SU-DHL-6 (cell line): ENCODE results near the gene CADM2.
"Not testable (repeated sequence)": the region's sequence is repeated elsewhere in the genome, so short reads cannot be mapped to it uniquely, and the experiment has no call there.

Experiments
- H2AFZ ChIP-seq: fragments of 200-600 bp; sonication (generic); 2 replicates; pipeline ENCODE4 v1.6.1; 2014; ENCODE audit warnings: low read depth, mild to moderate bottlenecking, moderate library complexity, mixed read lengths, antibody characterized with exemption, low read length; ENCODE audit not compliant: severe bottlenecking
- H3F3A ChIP-seq: fragments of 200-600 bp; shearing (Covaris generic); 2 replicates; pipeline ENCODE4 v1.6.0; 2016; ENCODE audit warnings: antibody characterized with exemption, mild to moderate bottlenecking; ENCODE audit not compliant: insufficient read depth
- H3K27ac ChIP-seq: fragments of 200-600 bp; sonication (generic); 2 replicates; pipeline ENCODE4 v1.5.1; 2016; ENCODE audit warnings: low read depth, mild to moderate bottlenecking, low read length, moderate library complexity, mixed read lengths
- H3K27me3 ChIP-seq: fragments of 200-600 bp; sonication (generic), shearing (Covaris generic); 2 replicates; pipeline ENCODE4 v1.6.0; 2014; ENCODE audit warnings: mild to moderate bottlenecking, low read length
- H3K36me3 ChIP-seq: fragments of 200-600 bp; sonication (generic); 2 replicates; pipeline ENCODE4 v1.6.1; 2014; ENCODE audit warnings: mild to moderate bottlenecking, low read length, mixed read lengths
- H3K4me2 ChIP-seq: fragments of 300-600, 200-600 bp; shearing (Covaris generic), sonication (generic); 2 replicates; pipeline ENCODE4 v1.6.0; 2014; ENCODE audit warnings: low read length, low read depth, mild to moderate bottlenecking; ENCODE audit not compliant: poor library complexity, severe bottlenecking
- H3K4me3 ChIP-seq: fragments of 200-600 bp; sonication (generic); 2 replicates; pipeline ENCODE4 v1.5.1; 2014; ENCODE audit warnings: antibody characterized with exemption, low read length, mild to moderate bottlenecking, mixed read lengths; ENCODE audit not compliant: insufficient read depth, poor library complexity, severe bottlenecking
- H3K79me2 ChIP-seq: fragments of 200-600 bp; sonication (generic); 2 replicates; pipeline ENCODE4 v1.6.1; 2014; ENCODE audit warnings: mild to moderate bottlenecking, low read length, moderate library complexity; ENCODE audit not compliant: insufficient read depth
- H3K9ac ChIP-seq: fragments of 200-600 bp; sonication (generic); 2 replicates; pipeline ENCODE4 v1.7.0; 2014; ENCODE audit warnings: mild to moderate bottlenecking, low read length
- H3K9me2 ChIP-seq: fragments of 200-600 bp; sonication (generic); replicated peaks from 2 replicates; pipeline ENCODE4 v1.6.1; 2014; ENCODE audit warnings: low read length; ENCODE audit not compliant: insufficient read depth
- H3K9me3 ChIP-seq: fragments of 200-600 bp; sonication (generic); 2 replicates; pipeline ENCODE4 v1.6.1; 2014; ENCODE audit warnings: low read length, mixed read lengths; ENCODE audit not compliant: insufficient read depth
- H4K20me1 ChIP-seq: fragments of 200-600 bp; sonication (generic); 2 replicates; pipeline ENCODE4 v1.6.1; 2014; ENCODE audit warnings: low read depth, mild to moderate bottlenecking, antibody characterized with exemption, low read length, moderate library complexity, mixed read lengths
- EZH2phosphoT487 ChIP-seq: fragments of 200-600 bp; sonication (generic), shearing (Covaris generic); conservative IDR thresholded peaks from 2 replicates; pipeline ENCODE4 v1.6.1; 2018; ENCODE audit warnings: mild to moderate bottlenecking, antibody characterized with exemption, low read length, moderate library complexity, mixed read lengths
- TF ChIP-seq, protein P1 (sequence below): fragments of 200-600 bp; sonication (generic); IDR thresholded peaks from one replicate; pipeline ENCODE4 v1.5.1; 2017; ENCODE audit warnings: antibody characterized with exemption, mild to moderate bottlenecking, low read length, moderate library complexity; ENCODE audit not compliant: insufficient read depth, poor library complexity, severe bottlenecking

CADM2 gene

DNA sequence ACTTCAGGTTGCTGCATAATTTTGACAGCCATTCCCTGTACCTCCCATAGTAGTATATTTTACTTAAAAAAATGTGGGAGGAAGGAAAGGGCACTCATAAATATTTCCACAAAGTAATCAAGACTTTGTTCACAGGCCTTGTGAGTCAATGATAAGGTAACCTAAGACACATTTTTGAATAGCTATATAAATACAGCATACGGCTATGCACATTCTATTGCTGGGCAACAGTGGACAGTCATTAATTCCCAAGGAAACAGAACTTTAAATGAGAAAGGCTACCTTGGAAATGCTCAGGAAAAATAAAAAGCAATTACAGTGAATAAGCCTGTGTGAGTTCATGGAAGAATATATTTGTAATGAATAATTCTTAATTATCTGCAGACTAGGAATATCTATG is 144.0 kb downstream of the CADM2 start:
- no peaks in the 10 kb centered on the region for H3K9me3 ChIP-seq
- H3K27ac ChIP-seq = no peak overlapping the region
- no peaks in the 10 kb centered on the region for H4K20me1 ChIP-seq
- H2AFZ ChIP-seq = no peak overlapping the region
- no peak overlapping the region for H3K9ac ChIP-seq
- H3K27me3 ChIP-seq = no peaks in the 10 kb centered on the region
- H3K36me3 ChIP-seq = no peaks in the 10 kb centered on the region
- TF ChIP-seq, protein P1, sequence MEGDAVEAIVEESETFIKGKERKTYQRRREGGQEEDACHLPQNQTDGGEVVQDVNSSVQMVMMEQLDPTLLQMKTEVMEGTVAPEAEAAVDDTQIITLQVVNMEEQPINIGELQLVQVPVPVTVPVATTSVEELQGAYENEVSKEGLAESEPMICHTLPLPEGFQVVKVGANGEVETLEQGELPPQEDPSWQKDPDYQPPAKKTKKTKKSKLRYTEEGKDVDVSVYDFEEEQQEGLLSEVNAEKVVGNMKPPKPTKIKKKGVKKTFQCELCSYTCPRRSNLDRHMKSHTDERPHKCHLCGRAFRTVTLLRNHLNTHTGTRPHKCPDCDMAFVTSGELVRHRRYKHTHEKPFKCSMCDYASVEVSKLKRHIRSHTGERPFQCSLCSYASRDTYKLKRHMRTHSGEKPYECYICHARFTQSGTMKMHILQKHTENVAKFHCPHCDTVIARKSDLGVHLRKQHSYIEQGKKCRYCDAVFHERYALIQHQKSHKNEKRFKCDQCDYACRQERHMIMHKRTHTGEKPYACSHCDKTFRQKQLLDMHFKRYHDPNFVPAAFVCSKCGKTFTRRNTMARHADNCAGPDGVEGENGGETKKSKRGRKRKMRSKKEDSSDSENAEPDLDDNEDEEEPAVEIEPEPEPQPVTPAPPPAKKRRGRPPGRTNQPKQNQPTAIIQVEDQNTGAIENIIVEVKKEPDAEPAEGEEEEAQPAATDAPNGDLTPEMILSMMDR = no peak
- TF ChIP-seq EZH2phosphoT487 = no peak
- no peaks in the 10 kb centered on the region for H3K79me2 ChIP-seq
- H3F3A ChIP-seq = no peaks in the 10 kb centered on the region
- no peak overlapping the region for H3K4me2 ChIP-seq
- no peaks in the 10 kb centered on the region for H3K9me2 ChIP-seq
- H3K4me3 ChIP-seq = no peak overlapping the region

DNA sequence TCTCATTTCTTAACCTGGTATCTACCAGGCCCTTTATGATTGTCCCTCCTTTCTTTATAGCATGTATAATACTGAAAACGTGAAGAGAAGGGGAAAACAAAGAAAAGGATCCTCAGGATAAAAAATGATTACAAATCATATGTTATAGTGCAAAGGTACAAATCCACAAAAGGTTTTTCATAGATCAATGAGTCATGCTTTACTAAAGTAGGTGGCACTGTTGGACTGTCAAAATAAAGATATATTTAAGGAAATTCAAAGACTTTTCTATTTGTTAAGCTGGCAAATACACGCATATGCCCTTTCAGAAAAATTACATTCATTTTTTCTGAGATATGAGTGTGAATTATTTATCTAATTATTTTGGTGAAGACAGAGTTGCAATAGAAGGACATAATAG is 151.6 kb downstream of the CADM2 start:
- Histone ChIP-seq H3K9ac (no peak overlapping the region), H4K20me1 (no peaks in the 10 kb centered on the region), H3K79me2 (no peaks in the 10 kb centered on the region), H3K4me2 (no peak overlapping the region), H3K27me3 (no peaks in the 10 kb centered on the region), H3K4me3 (no peak overlapping the region), H3K27ac (no peak overlapping the region), H3K9me2 (no peaks in the 10 kb centered on the region; the same call in 1 of the 2 replicates), H2AFZ (peak overlapping the region; percentile 19), H3F3A (no peaks in the 10 kb centered on the region), H3K9me3 (no peaks in the 10 kb centered on the region), H3K36me3 (no peaks in the 10 kb centered on the region)
- no peak for TF ChIP-seq EZH2phosphoT487
- TF ChIP-seq, protein P1 = no peak

- no peaks in the 10 kb centered on the region for H3K79me2 ChIP-seq
- no peak overlapping the region for H3K27ac ChIP-seq
- H3K9me3 ChIP-seq = no peaks in the 10 kb centered on the region
- H3K4me2 ChIP-seq = no peak overlapping the region
- H3K4me3 ChIP-seq = no peak overlapping the region
- no peaks in the 10 kb centered on the region for H3F3A ChIP-seq
- H3K36me3 ChIP-seq = no peaks in the 10 kb centered on the region
- H3K9me2 ChIP-seq = no peaks in the 10 kb centered on the region
- H3K9ac ChIP-seq = no peak overlapping the region
- H4K20me1 ChIP-seq = no peaks in the 10 kb centered on the region
- H3K27me3 ChIP-seq = no peaks in the 10 kb centered on the region
- no peak for TF ChIP-seq EZH2phosphoT487
- TF ChIP-seq, protein P1 = no peak
- no peak overlapping the region for H2AFZ ChIP-seq
Observed at GRCh38 chr3:85120879-85121278, 162.1 kb downstream of the CADM2 start.

DNA sequence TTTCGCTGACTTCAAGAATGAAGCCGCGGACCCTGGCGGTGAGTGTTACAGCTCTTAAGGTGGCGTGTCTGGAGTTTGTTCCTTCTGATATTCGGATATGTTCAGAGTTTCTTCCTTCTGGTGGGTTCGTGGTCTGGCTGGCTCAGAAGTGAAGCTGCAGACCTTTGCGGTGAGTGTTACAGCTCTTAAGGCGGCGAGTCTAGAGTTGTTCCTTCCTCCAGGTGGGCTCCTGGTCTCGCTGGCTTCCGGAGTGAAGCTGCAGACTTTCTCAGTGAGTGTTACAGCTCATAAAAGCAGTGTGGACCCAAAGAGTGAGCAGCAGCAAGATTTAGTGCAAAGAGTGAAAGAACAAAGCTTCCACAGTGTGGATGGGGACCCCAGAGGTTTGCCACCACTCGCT is 174.1 kb downstream of the CADM2 start:
- not testable (repeated sequence) for H3K9me3 ChIP-seq, H3K9ac ChIP-seq, H3K79me2 ChIP-seq, H4K20me1 ChIP-seq, H3K27ac ChIP-seq, H3K27me3 ChIP-seq, H2AFZ ChIP-seq, H3K4me2 ChIP-seq, H3K36me3 ChIP-seq, H3K9me2 ChIP-seq, H3K4me3 ChIP-seq, H3F3A ChIP-seq

- H3K9ac ChIP-seq, H4K20me1 ChIP-seq, H3K36me3 ChIP-seq, H3K4me3 ChIP-seq, H3K79me2 ChIP-seq, H2AFZ ChIP-seq, H3K9me2 ChIP-seq, H3K27me3 ChIP-seq, H3K9me3 ChIP-seq, H3K4me2 ChIP-seq, H3F3A ChIP-seq, H3K27ac ChIP-seq: not testable (repeated sequence)
Observed at GRCh38 chr3:85133691-85134420, 175.1 kb downstream of the CADM2 start.
